OCI-LY7 (cell line): ENCODE measurements around the gene LHFPL2. TPM values are rescaled to one million over a fixed set of nuclear protein-coding genes. Genes with fewer than 3 reads are reported as not detected.

Experiments
- BruUV-seq: library from RNA; stranded (reverse); fragments of 400-500 nt; replicated peaks from 2 replicates; lab custom pipeline; 2021; lab: Mats Ljungman, UMichigan
- CTCF ChIA-PET: fragments of 300-600 bp; sonication (Branson Sonifier 250); formaldehyde crosslinking; loops from one replicate; lab custom pipeline; 2022; ENCODE audit warnings: antibody characterized with exemption; ENCODE audit not compliant: unreplicated experiment; lab: Charles Lee
- POLR2A ChIA-PET: fragments of 300-600 bp; sonication (Branson Sonifier 250); formaldehyde crosslinking; loops from one replicate; lab custom pipeline; 2022; ENCODE audit warnings: antibody characterized with exemption; lab: Charles Lee
- DNase-seq: peaks from one replicate; pipeline ENCODE4 v3.0.0-alpha.2; 2015; ENCODE audit warnings: low spot score
- H2AFZ ChIP-seq: fragments of 200-600 bp; sonication (generic), shearing (Covaris generic); 2 replicates; pipeline ENCODE4 v1.6.1; 2014; ENCODE audit warnings: mild to moderate bottlenecking, antibody characterized with exemption, low read length, moderate library complexity
- H3K27ac ChIP-seq: fragments of 200-600 bp; sonication (generic); 2 replicates; pipeline ENCODE4 v1.5.1; 2014; ENCODE audit warnings: mixed run types, low read depth, mild to moderate bottlenecking, moderate library complexity, low read length, inconsistent platforms; ENCODE audit not compliant: poor library complexity, severe bottlenecking
- H3K36me3 ChIP-seq: fragments of 200-600 bp; sonication (generic); 2 replicates; pipeline ENCODE4 v1.6.1; 2014; ENCODE audit warnings: mild to moderate bottlenecking, antibody characterized with exemption, low read length, moderate library complexity, mixed read lengths; ENCODE audit not compliant: insufficient read depth
- H3K4me1 ChIP-seq: fragments of 200-600 bp; sonication (generic); 2 replicates; pipeline ENCODE4 v1.5.1; 2014; ENCODE audit warnings: mild to moderate bottlenecking, low read length; ENCODE audit not compliant: insufficient read depth, poor library complexity, severe bottlenecking
- H3K4me2 ChIP-seq: fragments of 200-600 bp; sonication (generic); 2 replicates; pipeline ENCODE4 v1.6.1; 2014; ENCODE audit warnings: mild to moderate bottlenecking, low read length
- H3K4me3 ChIP-seq: fragments of 200-600 bp; sonication (generic); 2 replicates; pipeline ENCODE4 v1.5.1; 2014; ENCODE audit warnings: mild to moderate bottlenecking, low read depth, low read length; ENCODE audit not compliant: poor library complexity, severe bottlenecking
- H3K79me2 ChIP-seq: fragments of 200-600 bp; sonication (generic); 2 replicates; pipeline ENCODE4 v1.6.1; 2016; ENCODE audit warnings: low read depth, mild to moderate bottlenecking, low read length, moderate library complexity, mixed read lengths; ENCODE audit not compliant: insufficient read depth
- H3K9me2 ChIP-seq: fragments of 200-600 bp; sonication (generic); 2 replicates; pipeline ENCODE4 v1.6.1; 2016; ENCODE audit warnings: mild to moderate bottlenecking, low read length, mixed read lengths; ENCODE audit not compliant: insufficient read depth
- H3K9me3 ChIP-seq: fragments of 200-600 bp; sonication (generic); 2 replicates; pipeline ENCODE4 v1.6.1; 2014; ENCODE audit warnings: mild to moderate bottlenecking, mixed run types, low read length, mixed read lengths
- H4K20me1 ChIP-seq: fragments of 200-600 bp; sonication (generic); 2 replicates; pipeline ENCODE4 v1.6.1; 2014; ENCODE audit warnings: mild to moderate bottlenecking, antibody characterized with exemption, low read length, moderate library complexity, mixed read lengths; ENCODE audit not compliant: insufficient read depth
- CTCF ChIP-seq: fragments of 200-600 bp; sonication (generic); conservative IDR thresholded peaks from 2 replicates; pipeline ENCODE4 v1.5.1; 2014; ENCODE audit warnings: mild to moderate bottlenecking, antibody characterized with exemption, low read length, moderate library complexity, mixed read lengths
- EZH2phosphoT487 ChIP-seq: fragments of 200-600 bp; sonication (generic); IDR thresholded peaks from 2 replicates; pipeline ENCODE4 v1.6.1; 2018; ENCODE audit warnings: low read depth, borderline replicate concordance, mild to moderate bottlenecking, mixed run types, antibody characterized with exemption, low read length, moderate library complexity, mixed read lengths
- intact Hi-C: fragments of 100-400 bp; cut with micrococcal nuclease; formaldehyde crosslinking; loops from one replicate; pipeline ENCODE4 v1.10.0; 2022; ENCODE audit not compliant: unreplicated experiment
- total RNA-seq, 2 experiments: library from RNA; depleted of rRNA in 1 of 2; stranded (reverse); fragments of >200 nt in 1 of 2; shearing (Covaris generic) in 1 of 2; gene quantifications; 2 replicates each; pipeline ENCODE4 v1.2.3, GENCODE V29; 2014 to 2022

The LHFPL2 gene
- total RNA-seq, 2 experiments from 2014 or later = 12.2 to 24.0 TPM

GRCh38 chr5:78626009-78626571, 22.5 kb downstream of the LHFPL2 start:
- CTCF ChIA-PET = no interaction called here
- intact Hi-C loops = no loop called here

GRCh38 chr5:78624992-78625391, 23.6 kb downstream of the LHFPL2 start:
- H4K20me1 ChIP-seq = no peaks in the 10 kb centered on the region
- TF ChIP-seq CTCF (no peak), EZH2phosphoT487 (no peak)
- intact Hi-C loops = no loop called here
- H3K4me2 ChIP-seq = no peak overlapping the region
- CTCF ChIA-PET = no interaction called here
- no peaks in the 10 kb centered on the region for H3K4me1 ChIP-seq
- H3K9me3 ChIP-seq = peaks cover 7% of the 10 kb centered on the region
- BruUV-seq = no TSS peak
- H3K4me3 ChIP-seq = no peak overlapping the region
- no peak for DNase-seq
- POLR2A ChIA-PET = interaction anchor here (0.6 kb wide), 2 partner anchors 50 to 149 kb away, joined by 3 read pairs; no protein-coding TSS in a partner anchor
- peaks cover 83% of the 10 kb centered on the region for H3K36me3 ChIP-seq
- no peaks in the 10 kb centered on the region for H3K9me2 ChIP-seq
- H2AFZ ChIP-seq = no peak overlapping the region
- H3K27ac ChIP-seq = no peak overlapping the region
- H3K79me2 ChIP-seq = no peaks in the 10 kb centered on the region

More at GRCh38 chr5:78626009-78626571, 22.5 kb downstream of the LHFPL2 start:
- POLR2A ChIA-PET = interaction anchor here (0.6 to 1.0 kb wide), 4 partner anchors 11 to 129 kb away, joined by 3 to 4 read pairs (median 4); no protein-coding TSS in a partner anchor
- BruUV-seq = no TSS peak
- Histone ChIP-seq H3K9me2 (no peaks in the 10 kb centered on the region), H3K4me1 (no peaks in the 10 kb centered on the region), H4K20me1 (no peaks in the 10 kb centered on the region), H3K79me2 (no peaks in the 10 kb centered on the region), H3K4me3 (no peak overlapping the region), H3K36me3 (peaks cover 84% of the 10 kb centered on the region), H3K27ac (no peak overlapping the region), H3K4me2 (no peak overlapping the region), H3K9me3 (no peaks in the 10 kb centered on the region), H2AFZ (no peak overlapping the region)
- DNase-seq = no peak
- TF ChIP-seq EZH2phosphoT487 (no peak), CTCF (no peak)

GRCh38 chr5:78624011-78624541, 24.5 kb downstream of the LHFPL2 start:
- intact Hi-C loops = no loop called here
- H3K4me2 ChIP-seq = no peak overlapping the region
- ChIA-PET POLR2A (interaction anchor here (0.6 to 1.2 kb wide), 2 partner anchors 10 to 148 kb away, joined by 3 read pairs; no protein-coding TSS in a partner anchor), CTCF (no interaction called here)
- H3K27ac ChIP-seq = no peak overlapping the region
- H4K20me1 ChIP-seq = no peaks in the 10 kb centered on the region
- H3K79me2 ChIP-seq = no peaks in the 10 kb centered on the region
- no peaks in the 10 kb centered on the region for H3K9me2 ChIP-seq
- peaks cover 74% of the 10 kb centered on the region for H3K36me3 ChIP-seq
- no peak for TF ChIP-seq CTCF
- no peak for TF ChIP-seq EZH2phosphoT487
- no peaks in the 10 kb centered on the region for H3K4me1 ChIP-seq
- DNase-seq = no peak
- BruUV-seq = no TSS peak
- H3K9me3 ChIP-seq = peaks cover 7% of the 10 kb centered on the region
- H3K4me3 ChIP-seq = no peak overlapping the region
- H2AFZ ChIP-seq = no peak overlapping the region
